Spleen (tissue), 11 donors: ENCODE measurements around the gene GDPD3. TPM values are rescaled to one million over a fixed set of nuclear protein-coding genes. Genes with fewer than 3 reads are reported as not detected.
A peak's percentile ranks its signal among the peaks of the same experiment; 100 is the strongest.

Experiments
- DNase-seq: peaks from one replicate; pipeline ENCODE4 v3.0.0-alpha.2; 2020
- H3K27ac ChIP-seq, 8 donors: fragments of 200-600 bp; sonication (generic) in 7 of 8; 1 replicate in 4 of 8; 2 replicates in 4 of 8; pipeline versions ENCODE4 v1.5.0 to v1.8.0; 2016 to 2021; ENCODE audit warnings: inconsistent platforms in 4 of 8, mild to moderate bottlenecking in 4 of 8, moderate library complexity in 1 of 8
- H3K27me3 ChIP-seq, 7 donors: fragments of 200-600 bp; sonication (generic) in 6 of 7; replicated peaks in 1 of 7; 1 replicate in 4 of 7; 2 replicates in 3 of 7; pipeline versions ENCODE4 v1.5.0 to v1.8.0; 2016 to 2021; ENCODE audit warnings: inconsistent platforms in 3 of 7, mild to moderate bottlenecking in 1 of 7
- H3K36me3 ChIP-seq, 6 donors: fragments of 200-600 bp; sonication (generic) in 5 of 6; 1 replicate in 4 of 6; 2 replicates in 2 of 6; pipeline versions ENCODE4 v1.5.0 to v1.8.0; 2016 to 2021; ENCODE audit warnings: inconsistent platforms in 2 of 6
- H3K4me1 ChIP-seq, 6 donors: fragments of 200-600 bp; sonication (generic) in 5 of 6; 1 replicate in 3 of 6; 2 replicates in 3 of 6; pipeline versions ENCODE4 v1.5.0 to v1.8.0; 2016 to 2021; ENCODE audit warnings: inconsistent platforms in 3 of 6
- H3K4me3 ChIP-seq, 8 donors: fragments of 200-600 bp; sonication (generic) in 7 of 8; 1 replicate in 4 of 8; 2 replicates in 4 of 8; pipeline versions ENCODE4 v1.5.0 to v1.8.0; 2016 to 2021; ENCODE audit warnings: inconsistent platforms in 4 of 8, mild to moderate bottlenecking in 4 of 8, moderate library complexity in 2 of 8
- H3K9me3 ChIP-seq, 8 donors: fragments of 200-600 bp; sonication (generic) in 7 of 8; 1 replicate in 4 of 8; 2 replicates in 4 of 8; pipeline versions ENCODE4 v1.5.0 to v1.8.0; 2016 to 2021; ENCODE audit warnings: inconsistent platforms in 4 of 8
- CTCF ChIP-seq, 11 experiments: fragments of 200-600 bp in 7 of 11; fragments of 450-650 bp in 4 of 11; sonication (generic) in 4 of 11; IDR thresholded peaks in 8 of 11; conservative IDR thresholded peaks in 3 of 11; 1 replicate in 7 of 11; 2 replicates in 4 of 11; pipeline versions ENCODE4 v1.4.0 to v1.8.0; 2016 to 2021; ENCODE audit warnings: antibody characterized with exemption in 11 of 11, inconsistent platforms in 4 of 11, mild to moderate bottlenecking in 1 of 11
- POLR2A ChIP-seq, 3 donors: fragments of 450-650 bp; IDR thresholded peaks; one replicate each; pipeline ENCODE4 v1.5.1; 2017; ENCODE audit warnings: antibody characterized with exemption in 3 of 3, mild to moderate bottlenecking in 1 of 3
- POLR2AphosphoS5 ChIP-seq, 3 donors: sonication (generic); formaldehyde crosslinking; IDR thresholded peaks; one replicate each; pipeline ENCODE4 v1.5.1; 2017; ENCODE audit warnings: antibody characterized with exemption in 3 of 3
- WGBS, 5 donors: extraction: QIAGEN DNeasy Blood & Tissue Kit in 3 of 5; methylation state at CpG; one replicate each; pipeline versions ENCODE4 v1.1.5 to v1.1.7; 2013 to 2018; 5-methylcytosine and 5-hydroxymethylcytosine counted together
- intact Hi-C: fragments of 100-400 bp; cut with DNase I; formaldehyde crosslinking; loops from one replicate; pipeline ENCODE4 v1.15.0; 2023; ENCODE audit warnings: low total_unique reads
- polyA plus RNA-seq, 3 donors: library from polyadenylated mRNA; stranded (reverse); fragments of 200-250 nt; gene quantifications; one replicate each; pipeline ENCODE4 v1.2.1, GENCODE V29; 2013
- total RNA-seq, 7 donors: library from RNA; depleted of rRNA in 3 of 7; stranded (reverse); fragments of >200 nt in 3 of 7; fragmentation: NEBNext Ultra II Directional in 4 of 7; extraction: Animal tissue kit (Norgen Biotek cat#: 25700) in 4 of 7; gene quantifications; one replicate each; pipeline versions ENCODE4 v1.1.0 to v1.2.1, GENCODE V29; 2016 to 2021
- donor health status: healthy with polysubstance abuse.
- donor health status: DM: no; HTN: no; CAD: no; lungs with moderate emphysema.
- donor health status: DM: no; HTN: no; CAD: no.
- donor health status: Bipolar disorder and iron deficiency.
- donor health status: healthy.
- donor health status: DM: no; HTN: no; CAD: no.
- donor health status: DM: yes; HTN: yes; CAD: no.

Gene GDPD3
- total and polyA plus RNA-seq, 10 donors, result 4.3 to 18.0 (median 10.7) TPM

GRCh38 chr16:30145657-30146056, 32.3 kb upstream of the GDPD3 start:
- intact Hi-C loops, result no loop called here
- DNase-seq, result no peak
- no peaks in the 10 kb centered on the region for H3K27me3 ChIP-seq
- 33 to 61% (median 44%) methylated on average over 1 of the region's 1 CpG for WGBS, 5 donors
- peaks cover 0 to 55% (median 3%) of the 10 kb centered on the region in 6 donors for H3K4me1 ChIP-seq
- no peak overlapping the region for H3K27ac ChIP-seq
- TF ChIP-seq CTCF (IDR thresholded peaks at IDR 0.05 in 8 of 11, conservative IDR thresholded peaks at IDR 0.05 in 3 of 11) (no peak), POLR2A (IDR thresholded peaks at IDR 0.05) (no peak), POLR2AphosphoS5 (IDR thresholded peaks at IDR 0.05) (no peak)
- peaks cover 0 to 20% (median 16%) of the 10 kb centered on the region in 8 donors for H3K9me3 ChIP-seq
- H3K36me3 ChIP-seq, result no peaks in the 10 kb centered on the region
- H3K4me3 ChIP-seq, result no peak overlapping the region

- TF ChIP-seq CTCF (IDR thresholded peaks at IDR 0.05 in 8 of 11, conservative IDR thresholded peaks at IDR 0.05 in 3 of 11), result no peak
- TF ChIP-seq POLR2A (IDR thresholded peaks at IDR 0.05), result no peak
- TF ChIP-seq POLR2AphosphoS5 (IDR thresholded peaks at IDR 0.05), result no peak
- Histone ChIP-seq H3K4me3 (no peak overlapping the region), H3K27ac (no peak overlapping the region), H3K27me3 (no peaks in the 10 kb centered on the region), H3K4me1 (peaks cover 0 to 56% (median 7%) of the 10 kb centered on the region in 6 donors), H3K9me3 (peaks cover 0 to 15% (median 14%) of the 10 kb centered on the region in 8 donors), H3K36me3 (no peaks in the 10 kb centered on the region)
- intact Hi-C loops, result no loop called here
- DNase-seq, result no peak
- WGBS, 5 donors, result 36 to 98% (median 55%) methylated on average over 1 of the region's 1 CpG
Observed at GRCh38 chr16:30144917-30145316, 31.6 kb upstream of the GDPD3 start.

GRCh38 chr16:30144017-30144416, 30.7 kb upstream of the GDPD3 start:
- Histone ChIP-seq H3K4me3 (no peak overlapping the region), H3K36me3 (no peaks in the 10 kb centered on the region), H3K27me3 (no peaks in the 10 kb centered on the region), H3K27ac (no peak overlapping the region), H3K9me3 (peaks cover 0 to 6% (median 5%) of the 10 kb centered on the region in 8 donors), H3K4me1 (peaks cover 0 to 57% (median 13%) of the 10 kb centered on the region in 6 donors)
- no peak for TF ChIP-seq POLR2AphosphoS5 (IDR thresholded peaks at IDR 0.05)
- no peak for TF ChIP-seq POLR2A (IDR thresholded peaks at IDR 0.05)
- no peak for TF ChIP-seq CTCF (IDR thresholded peaks at IDR 0.05 in 8 of 11, conservative IDR thresholded peaks at IDR 0.05 in 3 of 11)
- intact Hi-C loops, result no loop called here
- no peak for DNase-seq

- Histone ChIP-seq H3K27ac (peak overlapping the region in 1 of 8 donors; percentile 26), H3K4me1 (peaks cover 0 to 60% (median 13%) of the 10 kb centered on the region in 6 donors), H3K27me3 (no peaks in the 10 kb centered on the region), H3K4me3 (no peak overlapping the region), H3K9me3 (no peaks in the 10 kb centered on the region), H3K36me3 (no peaks in the 10 kb centered on the region)
- intact Hi-C loops, result no loop called here
- no peak for DNase-seq
- TF ChIP-seq POLR2AphosphoS5 (IDR thresholded peaks at IDR 0.05) (no peak), POLR2A (IDR thresholded peaks at IDR 0.05) (no peak)
- 57 to 74% (median 62%) methylated on average over 2 of the region's 2 CpGs for WGBS, 5 donors
Observed at GRCh38 chr16:30143347-30143702, 30.0 kb upstream of the GDPD3 start.
